H1 (cell line): ENCODE measurements around the gene PIGS.

Source experiments
- CTCF ChIP-seq, 3 experiments: IDR thresholded peaks; 1 replicate in 2 of 3; 2 replicates in 1 of 3; pipeline versions ENCODE4 v1.5.1 to v1.6.1; 2011; ENCODE audit warnings: low read length in 3 of 3, mild to moderate bottlenecking in 3 of 3, inconsistent platforms in 2 of 3, low read depth in 1 of 3, moderate library complexity in 1 of 3; ENCODE audit not compliant: insufficient read depth in 1 of 3; ENCODE audit errors: control extremely low read depth in 1 of 3
- HDAC6 ChIP-seq: IDR thresholded peaks from one replicate; pipeline ENCODE4 v1.7.1; 2012; ENCODE audit warnings: low read depth, mild to moderate bottlenecking, inconsistent platforms, low read length, moderate library complexity
- JUND ChIP-seq: IDR thresholded peaks from 2 replicates; pipeline ENCODE4 v1.6.1; 2011; ENCODE audit warnings: mild to moderate bottlenecking, improper control_type of control experiment, low read length
- SP2 ChIP-seq: IDR thresholded peaks from 2 replicates; pipeline ENCODE4 v1.6.1; 2012; ENCODE audit warnings: mild to moderate bottlenecking, low read length, inconsistent platforms
- TBP ChIP-seq: IDR thresholded peaks from 2 replicates; pipeline ENCODE4 v1.6.1; 2011; ENCODE audit warnings: low read depth, low read length, improper control_type of control experiment

- TF ChIP-seq HDAC6 = no peak
- no peak for TF ChIP-seq JUND
- no peak for TF ChIP-seq CTCF (IDR thresholded peaks at IDR 0.05; ENCODE audit: control extremely low read depth in 1 of 3, insufficient read depth in 1 of 3, low read depth in 1 of 3, low read length in 3 of 3)
- TF ChIP-seq SP2 = no peak
- TF ChIP-seq TBP = no peak
These were observed 47.4 kb downstream of the PIGS start for GRCh38 chr17:28523876-28524275.
